ENCODE data around the gene CILP2. TPM values are rescaled to one million over a fixed set of nuclear protein-coding genes. Genes with fewer than 3 reads are reported as not detected.

Gene CILP2
- total and polyA plus RNA-seq, 2 experiments from 2014 or later = 2.2 to 8.4 TPM

- Histone ChIP-seq H3K27ac (no peak overlapping the region), H3K36me3 (no peaks in the 10 kb centered on the region)
- DNase-seq (ENCODE audit: low read depth in 1 of 2, low spot score in 1 of 2) = no peak
Measured at GRCh38 chr19:19543640-19544039, 5.6 kb downstream of the CILP2 start.

GRCh38 chr19:19544257-19544953 lies 6.3 kb downstream of the CILP2 start:
- Histone ChIP-seq H3K4me1 (ENCODE audit: low read depth) (no peaks in the 10 kb centered on the region), H3K27ac (no peak overlapping the region), H3K4me3 (no peak overlapping the region), H3K9me3 (ENCODE audit: low read depth) (no peaks in the 10 kb centered on the region), H3K27me3 (peaks cover 4% of the 10 kb centered on the region), H3K36me3 (no peaks in the 10 kb centered on the region)
- no peak for DNase-seq (ENCODE audit: low read depth in 1 of 2, low spot score in 1 of 2)
- TF ChIP-seq CTCF (IDR thresholded peaks at IDR 0.05; ENCODE audit: low read depth, low read length) = no peak

More at GRCh38 chr19:19543640-19544039, 5.6 kb downstream of the CILP2 start:
- no peaks in the 10 kb centered on the region for H3K9me3 ChIP-seq (ENCODE audit: low read depth)
- no peaks in the 10 kb centered on the region for H3K4me1 ChIP-seq (ENCODE audit: low read depth)
- no peak overlapping the region for H3K4me3 ChIP-seq
- peaks cover 8% of the 10 kb centered on the region for H3K27me3 ChIP-seq
- no peak for TF ChIP-seq CTCF (IDR thresholded peaks at IDR 0.05; ENCODE audit: low read depth, low read length)

- no peak for TF ChIP-seq CTCF (IDR thresholded peaks at IDR 0.05; ENCODE audit: low read depth, low read length)
- Histone ChIP-seq H3K4me1 (ENCODE audit: low read depth) (no peaks in the 10 kb centered on the region), H3K4me3 (no peak overlapping the region), H3K27me3 (no peaks in the 10 kb centered on the region), H3K36me3 (no peaks in the 10 kb centered on the region), H3K27ac (no peak overlapping the region), H3K9me3 (ENCODE audit: low read depth) (no peaks in the 10 kb centered on the region)
- no peak for DNase-seq (ENCODE audit: low read depth in 1 of 2, low spot score in 1 of 2)
Measured at GRCh38 chr19:19544954-19545591, 7.0 kb downstream of the CILP2 start.

GRCh38 chr19:19545707-19546106 lies 7.6 kb downstream of the CILP2 start:
- Histone ChIP-seq H3K27me3 (no peaks in the 10 kb centered on the region), H3K4me3 (no peak overlapping the region), H3K4me1 (ENCODE audit: low read depth) (no peaks in the 10 kb centered on the region), H3K27ac (no peak overlapping the region), H3K36me3 (no peaks in the 10 kb centered on the region), H3K9me3 (ENCODE audit: low read depth) (no peaks in the 10 kb centered on the region)
- no peak for TF ChIP-seq CTCF (IDR thresholded peaks at IDR 0.05; ENCODE audit: low read depth, low read length)
- no peak for DNase-seq (ENCODE audit: low read depth in 1 of 2, low spot score in 1 of 2)

GRCh38 chr19:19546751-19547162 lies 8.7 kb downstream of the CILP2 start:
- H3K27ac ChIP-seq = no peak overlapping the region
- TF ChIP-seq CTCF (IDR thresholded peaks at IDR 0.05; ENCODE audit: low read depth, low read length) = no peak
- no peak overlapping the region for H3K4me3 ChIP-seq
- no peak for DNase-seq (ENCODE audit: low read depth in 1 of 2, low spot score in 1 of 2)
- no peaks in the 10 kb centered on the region for H3K36me3 ChIP-seq
- no peaks in the 10 kb centered on the region for H3K27me3 ChIP-seq
- H3K9me3 ChIP-seq (ENCODE audit: low read depth) = no peaks in the 10 kb centered on the region
- no peaks in the 10 kb centered on the region for H3K4me1 ChIP-seq (ENCODE audit: low read depth)

Data from cardiac muscle cell (in vitro differentiated cells and primary cell).